HG02973 (cell line): ENCODE data around the gene SH3BGRL3.
"Not testable (repeated sequence)": the region's sequence is repeated elsewhere in the genome, so short reads cannot be mapped to it uniquely, and the experiment has no call there.

Experiments
- ATAC-seq: cut with Tn5 transposase; IDR thresholded peaks from one replicate; pipeline ENCODE4 v1.9.1; 2021; ENCODE audit warnings: moderate library complexity; ENCODE audit not compliant: unreplicated experiment

SH3BGRL3 gene

GRCh38 chr1:26290122-26290881 lies 10.4 kb downstream of the SH3BGRL3 start:
- no peak for ATAC-seq

GRCh38 chr1:26290882-26291261 lies 11.0 kb downstream of the SH3BGRL3 start:
- ATAC-seq = no peak

GRCh38 chr1:26291433-26291832 lies 11.5 kb downstream of the SH3BGRL3 start:
- ATAC-seq = no peak

GRCh38 chr1:26291939-26292338 lies 12.1 kb downstream of the SH3BGRL3 start:
- ATAC-seq = no peak

- not testable (repeated sequence) for ATAC-seq
Measured at GRCh38 chr1:26292735-26293134, 12.8 kb downstream of the SH3BGRL3 start.

GRCh38 chr1:26293911-26294463 lies 14.1 kb downstream of the SH3BGRL3 start:
- ATAC-seq = no peak

GRCh38 chr1:26295194-26296138 lies 15.6 kb downstream of the SH3BGRL3 start:
- no peak for ATAC-seq

- ATAC-seq = no peak
Measured at GRCh38 chr1:26296340-26297056, 16.6 kb downstream of the SH3BGRL3 start.

- ATAC-seq = no peak
Measured at GRCh38 chr1:26297057-26297790, 17.3 kb downstream of the SH3BGRL3 start.

- no peak for ATAC-seq
Measured at GRCh38 chr1:26297791-26298124, 17.9 kb downstream of the SH3BGRL3 start.

- ATAC-seq = no peak
Measured at GRCh38 chr1:26300578-26301275, 20.8 kb downstream of the SH3BGRL3 start.

- no peak for ATAC-seq
Measured at GRCh38 chr1:26302733-26303405, 23.0 kb downstream of the SH3BGRL3 start.

- ATAC-seq = no peak
Measured at GRCh38 chr1:26305667-26306289, 25.9 kb downstream of the SH3BGRL3 start.

GRCh38 chr1:26306290-26307229 lies 26.7 kb downstream of the SH3BGRL3 start, which contains the start of gene UBXN11:
TSS of gene UBXN11 (minus strand) at chr1:26306636. CDS start at chr1:26302883, 3,753 bp downstream.
- ATAC-seq = peak; percentile 94

GRCh38 chr1:26307363-26307781 lies 27.5 kb downstream of the SH3BGRL3 start:
- no peak for ATAC-seq

GRCh38 chr1:26307966-26308899 lies 28.3 kb downstream of the SH3BGRL3 start:
- not testable (repeated sequence) for ATAC-seq
